HepG2 (cell line): Measurements from ENCODE around the gene MSMO1. TPM values are rescaled to one million over a fixed set of nuclear protein-coding genes. Genes with fewer than 3 reads are reported as not detected.
A peak's percentile ranks its signal among the peaks of the same experiment; 100 is the strongest.

Experiments
- AGO2 ChIP-seq: fragments of 200-400 bp; formaldehyde crosslinking; optimal IDR thresholded peaks from 2 replicates; pipeline ENCODE3; 2017; ENCODE audit warnings: mild to moderate bottlenecking, low read depth, low read length, moderate library complexity
- CREB1 ChIP-seq, 2 experiments: fragments of 450-650 bp in 1 of 2; IDR thresholded peaks; 2 replicates each; pipeline ENCODE4 v1.6.1; 2016 to 2017; ENCODE audit warnings: control low read depth in 1 of 2, mild to moderate bottlenecking in 1 of 2, missing compliant biosample characterization in 1 of 2, missing genetic modification characterization in 1 of 2
- DMAP1 ChIP-seq: IDR thresholded peaks from 2 replicates; pipeline ENCODE4 v1.6.1; 2016
- GTF2F1 ChIP-seq: fragments of 150-350 bp; IDR thresholded peaks from 2 replicates; pipeline ENCODE4 v1.6.1; 2014; ENCODE audit warnings: low read length
- HMG20B ChIP-seq: conservative IDR thresholded peaks from 2 replicates; pipeline ENCODE4 v1.6.1; 2016; ENCODE audit warnings: missing genetic modification reagents, missing compliant biosample characterization
- HNF4A ChIP-seq: sonication (generic); formaldehyde crosslinking; IDR thresholded peaks from 2 replicates; pipeline ENCODE4 v1.4.0; 2020; ENCODE audit warnings: missing genetic modification reagents
- HNRNPUL1 ChIP-seq: fragments of 200-400 bp; formaldehyde crosslinking; IDR thresholded peaks from 2 replicates; pipeline ENCODE4 v1.6.1; 2017; ENCODE audit warnings: low read depth, mild to moderate bottlenecking, low read length, moderate library complexity
- IKZF1 ChIP-seq: fragments of 450-650 bp; IDR thresholded peaks from 2 replicates; pipeline ENCODE4 v1.7.1; 2016
- ISL2 ChIP-seq: sonication (generic); formaldehyde crosslinking; IDR thresholded peaks from 2 replicates; pipeline ENCODE4 v1.5.0; 2020; ENCODE audit warnings: missing genetic modification reagents
- POGZ ChIP-seq: sonication (generic); formaldehyde crosslinking; IDR thresholded peaks from 2 replicates; pipeline ENCODE4 v1.4.0; 2020; ENCODE audit warnings: mild to moderate bottlenecking, missing genetic modification reagents
- RORA ChIP-seq: sonication (generic); formaldehyde crosslinking; IDR thresholded peaks from 2 replicates; pipeline ENCODE4 v1.5.0; 2020; ENCODE audit warnings: mild to moderate bottlenecking, missing genetic modification reagents, moderate library complexity
- SALL1 ChIP-seq: sonication (generic); formaldehyde crosslinking; IDR thresholded peaks from 2 replicates; pipeline ENCODE4 v1.8.0; 2022; ENCODE audit warnings: mild to moderate bottlenecking, missing genetic modification reagents
- TEAD3 ChIP-seq: optimal IDR thresholded peaks from 2 replicates; pipeline ENCODE3; 2016; ENCODE audit warnings: borderline replicate concordance
- U2AF2 ChIP-seq: fragments of 200-400 bp; formaldehyde crosslinking; IDR thresholded peaks from 2 replicates; pipeline ENCODE4 v1.6.1; 2017; ENCODE audit warnings: low read depth, mild to moderate bottlenecking, low read length
- ZFP36L2 ChIP-seq: sonication (generic); formaldehyde crosslinking; IDR thresholded peaks from 2 replicates; pipeline ENCODE4 v1.4.0; 2020; ENCODE audit warnings: missing genetic modification reagents
- ZNF563 ChIP-seq: sonication (generic); formaldehyde crosslinking; IDR thresholded peaks from 2 replicates; pipeline ENCODE4 v1.8.0; 2022; ENCODE audit warnings: mild to moderate bottlenecking, moderate library complexity, missing genetic modification reagents
- ZNF564 ChIP-seq: sonication (generic); formaldehyde crosslinking; IDR thresholded peaks from 2 replicates; pipeline ENCODE4 v1.8.1; 2023; ENCODE audit warnings: mild to moderate bottlenecking, missing genetic modification reagents
- ZNF792 ChIP-seq: IDR thresholded peaks from 2 replicates; pipeline ENCODE4 v1.6.1; 2016
- ZSCAN29 ChIP-seq: sonication (generic); formaldehyde crosslinking; conservative IDR thresholded peaks from 2 replicates; pipeline ENCODE4 v1.4.0; 2020; ENCODE audit warnings: mild to moderate bottlenecking, missing genetic modification reagents
- polyA plus RNA-seq, 8 experiments: library from polyadenylated mRNA; depleted of rRNA in 3 of 8; stranded (reverse) in 7 of 8; unstranded in 1 of 8; fragments of >200 nt; fragmentation: Illumina TruSeq in 4 of 8; extraction: Trizol in 4 of 8; gene quantifications; 2 replicates each; pipeline versions ENCODE4 v1.2.1 to v1.2.3, GENCODE V29; 2011 to 2016; ENCODE audit warnings: low read depth in 4 of 8, missing spikeins in 1 of 8, mixed read lengths in 1 of 8; ENCODE audit not compliant: insufficient read depth in 1 of 8
- total RNA-seq, 5 experiments: library from RNA; depleted of rRNA; stranded (reverse); fragments of >200 nt; fragmentation: Illumina TruSeq; extraction: Trizol; gene quantifications; 2 replicates each; pipeline ENCODE4 v1.2.3, GENCODE V29; 2016; ENCODE audit warnings: low read depth in 1 of 5
- TF ChIP-seq, protein P1 (sequence below): sonication (generic); formaldehyde crosslinking; IDR thresholded peaks from 2 replicates; pipeline ENCODE4 v1.5.0; 2020; ENCODE audit warnings: mild to moderate bottlenecking, missing genetic modification reagents
- TF ChIP-seq, protein P2 (sequence below): sonication (generic); formaldehyde crosslinking; IDR thresholded peaks from 2 replicates; pipeline ENCODE4 v1.8.1; 2022; ENCODE audit warnings: low read depth, mild to moderate bottlenecking, missing genetic modification reagents
- TF ChIP-seq, protein P3 (sequence below): IDR thresholded peaks from 2 replicates; pipeline ENCODE4 v1.6.1; 2012; ENCODE audit warnings: low read depth, low read length, improper control_type of control experiment
- TF ChIP-seq, protein P4 (sequence below): sonication (generic); formaldehyde crosslinking; IDR thresholded peaks from 2 replicates; pipeline ENCODE4 v1.5.1; 2020; ENCODE audit warnings: missing genetic modification reagents, mild to moderate bottlenecking, borderline replicate concordance

Gene MSMO1
- total and polyA plus RNA-seq, 2 of the 13 experiments (the other 11 are each of a cell fraction or from before 2014, with no cell fraction given): 98.1 to 216 TPM

DNA sequence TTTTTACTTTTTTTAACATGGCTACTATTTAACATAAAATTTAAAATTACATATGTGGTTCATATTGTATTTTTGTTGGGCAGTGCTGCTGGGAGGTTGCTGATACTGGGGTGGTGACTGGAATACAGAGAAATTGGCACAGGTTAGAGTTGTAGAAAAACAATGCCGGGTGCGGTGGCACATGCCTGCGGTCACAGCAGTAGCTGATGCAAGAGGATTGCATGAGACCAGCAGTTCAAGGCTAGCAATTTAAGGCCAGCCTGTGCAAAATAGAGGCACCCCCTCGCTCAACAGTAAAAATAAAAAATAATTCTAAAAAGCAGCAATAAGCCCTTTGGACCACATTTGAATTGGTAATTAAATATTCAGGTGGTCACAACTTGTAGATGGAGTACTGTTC is 39.6 kb downstream of the MSMO1 start (continued):
- TF ChIP-seq, protein P1, sequence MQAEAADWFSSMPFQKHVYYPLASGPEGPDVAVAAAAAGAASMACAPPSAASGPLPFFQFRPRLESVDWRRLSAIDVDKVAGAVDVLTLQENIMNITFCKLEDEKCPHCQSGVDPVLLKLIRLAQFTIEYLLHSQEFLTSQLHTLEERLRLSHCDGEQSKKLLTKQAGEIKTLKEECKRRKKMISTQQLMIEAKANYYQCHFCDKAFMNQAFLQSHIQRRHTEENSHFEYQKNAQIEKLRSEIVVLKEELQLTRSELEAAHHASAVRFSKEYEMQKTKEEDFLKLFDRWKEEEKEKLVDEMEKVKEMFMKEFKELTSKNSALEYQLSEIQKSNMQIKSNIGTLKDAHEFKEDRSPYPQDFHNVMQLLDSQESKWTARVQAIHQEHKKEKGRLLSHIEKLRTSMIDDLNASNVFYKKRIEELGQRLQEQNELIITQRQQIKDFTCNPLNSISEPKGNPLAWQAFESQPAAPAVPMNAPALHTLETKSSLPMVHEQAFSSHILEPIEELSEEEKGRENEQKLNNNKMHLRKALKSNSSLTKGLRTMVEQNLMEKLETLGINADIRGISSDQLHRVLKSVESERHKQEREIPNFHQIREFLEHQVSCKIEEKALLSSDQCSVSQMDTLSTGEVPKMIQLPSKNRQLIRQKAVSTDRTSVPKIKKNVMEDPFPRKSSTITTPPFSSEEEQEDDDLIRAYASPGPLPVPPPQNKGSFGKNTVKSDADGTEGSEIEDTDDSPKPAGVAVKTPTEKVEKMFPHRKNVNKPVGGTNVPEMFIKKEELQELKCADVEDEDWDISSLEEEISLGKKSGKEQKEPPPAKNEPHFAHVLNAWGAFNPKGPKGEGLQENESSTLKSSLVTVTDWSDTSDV: no peak
- TF ChIP-seq ZFP36L2 (CRISPR knock-in tag) (no peak), POGZ (CRISPR knock-in tag) (peak; percentile 65), TEAD3 (CRISPR knock-in tag) (peak; percentile 73), SALL1 (peak; percentile 96), HNF4A (peak; percentile 89), GTF2F1 (no peak), HMG20B (0 out of 2 replicates have a peak, but pooled peaks have one; percentile 43), U2AF2 (no peak), HNRNPUL1 (no peak), ISL2 (CRISPR knock-in tag) (peak; percentile 65; the same call in 1 of the 2 replicates), ZSCAN29 (CRISPR knock-in tag) (no peak), IKZF1 (no peak), ZNF563 (CRISPR knock-in tag) (no peak), CREB1 (IDR thresholded peaks at IDR 0.05) (no peak), CREB1 (CRISPR knock-in tag; IDR thresholded peaks at IDR 0.05) (0 out of 2 replicates have a peak, but pooled peaks have one; percentile 27), ZNF792 (CRISPR knock-in tag) (0 out of 2 replicates have a peak, but pooled peaks have one; percentile 26), DMAP1 (CRISPR knock-in tag) (peak; percentile 65), ZNF564 (CRISPR knock-in tag) (no peak), RORA (CRISPR knock-in tag) (no peak), AGO2 (no peak)
- TF ChIP-seq, protein P2, sequence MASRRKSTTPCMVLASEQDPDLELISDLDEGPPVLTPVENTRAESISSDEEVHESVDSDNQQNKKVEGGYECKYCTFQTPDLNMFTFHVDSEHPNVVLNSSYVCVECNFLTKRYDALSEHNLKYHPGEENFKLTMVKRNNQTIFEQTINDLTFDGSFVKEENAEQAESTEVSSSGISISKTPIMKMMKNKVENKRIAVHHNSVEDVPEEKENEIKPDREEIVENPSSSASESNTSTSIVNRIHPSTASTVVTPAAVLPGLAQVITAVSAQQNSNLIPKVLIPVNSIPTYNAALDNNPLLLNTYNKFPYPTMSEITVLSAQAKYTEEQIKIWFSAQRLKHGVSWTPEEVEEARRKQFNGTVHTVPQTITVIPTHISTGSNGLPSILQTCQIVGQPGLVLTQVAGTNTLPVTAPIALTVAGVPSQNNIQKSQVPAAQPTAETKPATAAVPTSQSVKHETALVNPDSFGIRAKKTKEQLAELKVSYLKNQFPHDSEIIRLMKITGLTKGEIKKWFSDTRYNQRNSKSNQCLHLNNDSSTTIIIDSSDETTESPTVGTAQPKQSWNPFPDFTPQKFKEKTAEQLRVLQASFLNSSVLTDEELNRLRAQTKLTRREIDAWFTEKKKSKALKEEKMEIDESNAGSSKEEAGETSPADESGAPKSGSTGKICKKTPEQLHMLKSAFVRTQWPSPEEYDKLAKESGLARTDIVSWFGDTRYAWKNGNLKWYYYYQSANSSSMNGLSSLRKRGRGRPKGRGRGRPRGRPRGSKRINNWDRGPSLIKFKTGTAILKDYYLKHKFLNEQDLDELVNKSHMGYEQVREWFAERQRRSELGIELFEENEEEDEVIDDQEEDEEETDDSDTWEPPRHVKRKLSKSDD: 0 out of 2 replicates have a peak, but pooled peaks have one; percentile 34
- TF ChIP-seq, protein P3, sequence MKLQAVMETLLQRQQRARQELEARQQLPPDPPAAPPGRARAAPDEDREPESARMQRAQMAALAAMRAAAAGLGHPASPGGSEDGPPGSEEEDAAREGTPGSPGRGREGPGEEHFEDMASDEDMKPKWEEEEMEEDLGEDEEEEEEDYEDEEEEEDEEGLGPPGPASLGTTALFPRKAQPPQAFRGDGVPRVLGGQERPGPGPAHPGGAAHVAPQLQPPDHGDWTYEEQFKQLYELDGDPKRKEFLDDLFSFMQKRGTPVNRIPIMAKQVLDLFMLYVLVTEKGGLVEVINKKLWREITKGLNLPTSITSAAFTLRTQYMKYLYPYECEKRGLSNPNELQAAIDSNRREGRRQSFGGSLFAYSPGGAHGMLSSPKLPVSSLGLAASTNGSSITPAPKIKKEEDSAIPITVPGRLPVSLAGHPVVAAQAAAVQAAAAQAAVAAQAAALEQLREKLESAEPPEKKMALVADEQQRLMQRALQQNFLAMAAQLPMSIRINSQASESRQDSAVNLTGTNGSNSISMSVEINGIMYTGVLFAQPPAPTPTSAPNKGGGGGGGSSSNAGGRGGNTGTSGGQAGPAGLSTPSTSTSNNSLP: peak; percentile 39; the same call in 1 of the 2 replicates
- TF ChIP-seq, protein P4, sequence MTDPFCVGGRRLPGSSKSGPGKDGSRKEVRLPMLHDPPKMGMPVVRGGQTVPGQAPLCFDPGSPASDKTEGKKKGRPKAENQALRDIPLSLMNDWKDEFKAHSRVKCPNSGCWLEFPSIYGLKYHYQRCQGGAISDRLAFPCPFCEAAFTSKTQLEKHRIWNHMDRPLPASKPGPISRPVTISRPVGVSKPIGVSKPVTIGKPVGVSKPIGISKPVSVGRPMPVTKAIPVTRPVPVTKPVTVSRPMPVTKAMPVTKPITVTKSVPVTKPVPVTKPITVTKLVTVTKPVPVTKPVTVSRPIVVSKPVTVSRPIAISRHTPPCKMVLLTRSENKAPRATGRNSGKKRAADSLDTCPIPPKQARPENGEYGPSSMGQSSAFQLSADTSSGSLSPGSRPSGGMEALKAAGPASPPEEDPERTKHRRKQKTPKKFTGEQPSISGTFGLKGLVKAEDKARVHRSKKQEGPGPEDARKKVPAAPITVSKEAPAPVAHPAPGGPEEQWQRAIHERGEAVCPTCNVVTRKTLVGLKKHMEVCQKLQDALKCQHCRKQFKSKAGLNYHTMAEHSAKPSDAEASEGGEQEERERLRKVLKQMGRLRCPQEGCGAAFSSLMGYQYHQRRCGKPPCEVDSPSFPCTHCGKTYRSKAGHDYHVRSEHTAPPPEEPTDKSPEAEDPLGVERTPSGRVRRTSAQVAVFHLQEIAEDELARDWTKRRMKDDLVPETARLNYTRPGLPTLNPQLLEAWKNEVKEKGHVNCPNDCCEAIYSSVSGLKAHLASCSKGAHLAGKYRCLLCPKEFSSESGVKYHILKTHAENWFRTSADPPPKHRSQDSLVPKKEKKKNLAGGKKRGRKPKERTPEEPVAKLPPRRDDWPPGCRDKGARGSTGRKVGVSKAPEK: no peak
